Measurements from ENCODE around the gene ADD1. TPM values are rescaled to one million over a fixed set of nuclear protein-coding genes. Genes with fewer than 3 reads are reported as not detected.

Gene ADD1
- polyA plus RNA-seq, 1 donor (not counting 4 experiments of a cell fraction or from before 2014, with no cell fraction given), result 109 TPM

DNA sequence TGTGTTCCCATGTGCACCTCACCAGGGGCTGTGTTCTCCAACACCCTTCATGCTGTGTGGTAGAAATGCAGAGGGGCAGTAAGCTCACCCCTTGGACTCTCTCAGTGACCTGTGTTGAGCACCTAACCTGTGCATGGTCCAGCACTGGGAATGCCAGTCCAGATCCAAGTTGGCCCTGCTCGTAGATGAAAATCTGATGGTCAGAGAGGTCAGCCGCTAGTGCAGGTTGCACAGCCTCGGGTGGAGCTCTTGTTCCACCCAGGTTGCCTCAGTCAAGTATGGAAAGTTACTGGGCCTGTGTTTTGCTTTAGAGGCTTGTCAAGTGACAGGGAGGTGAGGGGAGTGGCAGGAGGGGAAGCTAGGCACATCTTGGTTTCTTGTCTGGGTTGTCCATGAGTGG, 68.2 kb downstream of the ADD1 start:
- peaks cover 34 to 48% of the 10 kb centered on the region in 2 experiments for H3K36me3 ChIP-seq (ENCODE audit: control insufficient read depth in 2 of 2, extremely low read depth in 1 of 2, insufficient read depth in 2 of 2, low read length in 2 of 2)
- FAIRE-seq, result no peak
- H2AFZ ChIP-seq (ENCODE audit: control insufficient read depth, low read length), result no peak overlapping the region

DNA sequence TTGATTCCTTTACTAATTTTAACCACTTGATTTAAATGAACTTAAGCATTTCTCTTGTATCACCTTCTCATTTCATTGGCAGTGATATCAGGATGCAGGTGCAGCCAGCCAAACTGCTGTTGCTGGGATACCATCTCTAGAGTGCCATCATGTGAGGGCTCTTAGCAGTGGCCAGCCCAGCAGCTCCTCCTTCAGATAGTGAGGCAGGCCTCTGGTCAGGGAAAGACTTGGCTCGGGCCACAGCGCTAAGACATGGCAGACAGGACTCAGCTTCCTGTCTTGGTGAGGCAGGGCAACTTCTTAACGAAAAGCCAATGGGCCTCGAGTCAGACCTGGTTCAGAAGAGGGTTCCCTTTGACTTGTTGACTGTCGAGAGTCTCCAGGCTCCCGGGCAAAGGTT, 69.5 kb downstream of the ADD1 start:
- peaks cover 30 to 39% of the 10 kb centered on the region in 2 experiments for H3K36me3 ChIP-seq (ENCODE audit: control insufficient read depth in 2 of 2, extremely low read depth in 1 of 2, insufficient read depth in 2 of 2, low read length in 2 of 2)
- dilution Hi-C loops (cut with MboI; ENCODE audit: extremely low pct_ligation_motif_present, low sequenced_read_pairs), result no loop called here
- no peaks in the 10 kb centered on the region for H4K20me1 ChIP-seq (ENCODE audit: control insufficient read depth, extremely low read depth, insufficient read depth, low read length)
- H3K27ac ChIP-seq (ENCODE audit: control insufficient read depth, insufficient read depth, low read length), result no peak overlapping the region
- peaks cover 3% of the 10 kb centered on the region for H3K79me2 ChIP-seq (ENCODE audit: control insufficient read depth, insufficient read depth, low read length)
- H3K4me3 ChIP-seq (ENCODE audit: control insufficient read depth in 2 of 3, extremely low read depth in 1 of 3, insufficient read depth in 2 of 3, low read depth in 1 of 3, low read length in 3 of 3), result no peak overlapping the region
- no peaks in the 10 kb centered on the region for H3K4me1 ChIP-seq (ENCODE audit: control insufficient read depth, extremely low read depth, insufficient read depth, low read length)
- no peak overlapping the region for H2AFZ ChIP-seq (ENCODE audit: control insufficient read depth, low read length)
- TF ChIP-seq EZH2 (IDR thresholded peaks at IDR 0.05; ENCODE audit: low read length), result no peak
- TF ChIP-seq, protein P1, sequence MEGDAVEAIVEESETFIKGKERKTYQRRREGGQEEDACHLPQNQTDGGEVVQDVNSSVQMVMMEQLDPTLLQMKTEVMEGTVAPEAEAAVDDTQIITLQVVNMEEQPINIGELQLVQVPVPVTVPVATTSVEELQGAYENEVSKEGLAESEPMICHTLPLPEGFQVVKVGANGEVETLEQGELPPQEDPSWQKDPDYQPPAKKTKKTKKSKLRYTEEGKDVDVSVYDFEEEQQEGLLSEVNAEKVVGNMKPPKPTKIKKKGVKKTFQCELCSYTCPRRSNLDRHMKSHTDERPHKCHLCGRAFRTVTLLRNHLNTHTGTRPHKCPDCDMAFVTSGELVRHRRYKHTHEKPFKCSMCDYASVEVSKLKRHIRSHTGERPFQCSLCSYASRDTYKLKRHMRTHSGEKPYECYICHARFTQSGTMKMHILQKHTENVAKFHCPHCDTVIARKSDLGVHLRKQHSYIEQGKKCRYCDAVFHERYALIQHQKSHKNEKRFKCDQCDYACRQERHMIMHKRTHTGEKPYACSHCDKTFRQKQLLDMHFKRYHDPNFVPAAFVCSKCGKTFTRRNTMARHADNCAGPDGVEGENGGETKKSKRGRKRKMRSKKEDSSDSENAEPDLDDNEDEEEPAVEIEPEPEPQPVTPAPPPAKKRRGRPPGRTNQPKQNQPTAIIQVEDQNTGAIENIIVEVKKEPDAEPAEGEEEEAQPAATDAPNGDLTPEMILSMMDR (optimal IDR thresholded peaks at IDR 0.05 in 1 of 3, IDR thresholded peaks at IDR 0.05 in 1 of 3, conservative IDR thresholded peaks at IDR 0.05 in 1 of 3; ENCODE audit: extremely low read depth in 1 of 3, insufficient read depth in 2 of 3, low read length in 3 of 3), result no peak
- no peaks in the 10 kb centered on the region for H3K9me3 ChIP-seq (ENCODE audit: control insufficient read depth, low read depth, low read length)
- H3K4me2 ChIP-seq (ENCODE audit: control insufficient read depth, extremely low read depth, insufficient read depth, low read depth, low read length), result no peak overlapping the region
- no peaks in the 10 kb centered on the region for H3K9me1 ChIP-seq (ENCODE audit: control insufficient read depth, extremely low read depth, insufficient read depth, low read length)
- DNase-seq (ENCODE audit: low read depth, low spot score) (no peak), FAIRE-seq (no peak)
- H3K9ac ChIP-seq (ENCODE audit: control insufficient read depth, extremely low read depth, insufficient read depth, low read length), result no peak overlapping the region
- H3K27me3 ChIP-seq (ENCODE audit: control insufficient read depth, extremely low read depth, insufficient read depth, low read length), result no peaks in the 10 kb centered on the region

More for the DNA sequence above, 68.2 kb downstream of the ADD1 start:
- H3K79me2 ChIP-seq (ENCODE audit: control insufficient read depth, insufficient read depth, low read length), result peaks cover 2% of the 10 kb centered on the region
- H3K9me1 ChIP-seq (ENCODE audit: control insufficient read depth, extremely low read depth, insufficient read depth, low read length), result no peaks in the 10 kb centered on the region
- H3K4me1 ChIP-seq (ENCODE audit: control insufficient read depth, extremely low read depth, insufficient read depth, low read length), result no peaks in the 10 kb centered on the region
- DNase-seq (ENCODE audit: low read depth, low spot score), result no peak
- no peak overlapping the region for H3K4me3 ChIP-seq (ENCODE audit: control insufficient read depth in 2 of 3, extremely low read depth in 1 of 3, insufficient read depth in 2 of 3, low read depth in 1 of 3, low read length in 3 of 3)
- H3K9me3 ChIP-seq (ENCODE audit: control insufficient read depth, low read depth, low read length), result no peaks in the 10 kb centered on the region
- no peaks in the 10 kb centered on the region for H4K20me1 ChIP-seq (ENCODE audit: control insufficient read depth, extremely low read depth, insufficient read depth, low read length)
- H3K4me2 ChIP-seq (ENCODE audit: control insufficient read depth, extremely low read depth, insufficient read depth, low read depth, low read length), result no peak overlapping the region
- no peaks in the 10 kb centered on the region for H3K27me3 ChIP-seq (ENCODE audit: control insufficient read depth, extremely low read depth, insufficient read depth, low read length)
- TF ChIP-seq, protein P1 (optimal IDR thresholded peaks at IDR 0.05 in 1 of 3, IDR thresholded peaks at IDR 0.05 in 1 of 3, conservative IDR thresholded peaks at IDR 0.05 in 1 of 3; ENCODE audit: extremely low read depth in 1 of 3, insufficient read depth in 2 of 3, low read length in 3 of 3), result no peak
- TF ChIP-seq EZH2 (IDR thresholded peaks at IDR 0.05; ENCODE audit: low read length), result no peak
- no peak overlapping the region for H3K27ac ChIP-seq (ENCODE audit: control insufficient read depth, insufficient read depth, low read length)
- dilution Hi-C loops (cut with MboI; ENCODE audit: extremely low pct_ligation_motif_present, low sequenced_read_pairs), result no loop called here
- no peak overlapping the region for H3K9ac ChIP-seq (ENCODE audit: control insufficient read depth, extremely low read depth, insufficient read depth, low read length)
